Measurements from ENCODE around the gene ZNF124.

- TF ChIP-seq, protein P1, sequence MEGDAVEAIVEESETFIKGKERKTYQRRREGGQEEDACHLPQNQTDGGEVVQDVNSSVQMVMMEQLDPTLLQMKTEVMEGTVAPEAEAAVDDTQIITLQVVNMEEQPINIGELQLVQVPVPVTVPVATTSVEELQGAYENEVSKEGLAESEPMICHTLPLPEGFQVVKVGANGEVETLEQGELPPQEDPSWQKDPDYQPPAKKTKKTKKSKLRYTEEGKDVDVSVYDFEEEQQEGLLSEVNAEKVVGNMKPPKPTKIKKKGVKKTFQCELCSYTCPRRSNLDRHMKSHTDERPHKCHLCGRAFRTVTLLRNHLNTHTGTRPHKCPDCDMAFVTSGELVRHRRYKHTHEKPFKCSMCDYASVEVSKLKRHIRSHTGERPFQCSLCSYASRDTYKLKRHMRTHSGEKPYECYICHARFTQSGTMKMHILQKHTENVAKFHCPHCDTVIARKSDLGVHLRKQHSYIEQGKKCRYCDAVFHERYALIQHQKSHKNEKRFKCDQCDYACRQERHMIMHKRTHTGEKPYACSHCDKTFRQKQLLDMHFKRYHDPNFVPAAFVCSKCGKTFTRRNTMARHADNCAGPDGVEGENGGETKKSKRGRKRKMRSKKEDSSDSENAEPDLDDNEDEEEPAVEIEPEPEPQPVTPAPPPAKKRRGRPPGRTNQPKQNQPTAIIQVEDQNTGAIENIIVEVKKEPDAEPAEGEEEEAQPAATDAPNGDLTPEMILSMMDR (IDR thresholded peaks at IDR 0.05; ENCODE audit: borderline replicate concordance, extremely low read depth, low read length, poor library complexity, severe bottlenecking) = no peak
- TF ChIP-seq EZH2 (IDR thresholded peaks at IDR 0.05; ENCODE audit: borderline replicate concordance, low read depth, low read length, severe bottlenecking) = no peak
Observed at GRCh38 chr1:247105966-247106365, 65.9 kb downstream of the ZNF124 start.

Measured in DND-41 (cell line).